ENCODE measurements around the gene HDAC7. TPM values are rescaled to one million over a fixed set of nuclear protein-coding genes. Genes with fewer than 3 reads are reported as not detected.

The HDAC7 gene
- total RNA-seq, 3 donors from 2014 or later (not counting 1 experiment from before 2014, with no cell fraction given): 141 to 235 (median 147) TPM

GRCh38 chr12:47783821-47784819 is 35.6 kb downstream of the HDAC7 start:
- H3K4me1 ChIP-seq (ENCODE audit: control insufficient read depth, insufficient read depth, low read length): peaks cover 7% of the 10 kb centered on the region
- no peaks in the 10 kb centered on the region for H3K9me3 ChIP-seq (ENCODE audit: control insufficient read depth, insufficient read depth, low read length)
- H3K36me3 ChIP-seq (ENCODE audit: control insufficient read depth, insufficient read depth, low read length): peaks cover 69% of the 10 kb centered on the region
- WGBS (ENCODE audit: insufficient coverage): 97% methylated on average over 20 of the region's 20 CpGs
- no peaks in the 10 kb centered on the region for H3K27me3 Mint-ChIP-seq (ENCODE audit: low read depth in 2 of 2)
- intact Hi-C loops (cut with micrococcal nuclease): no loop called here
- no peaks in the 10 kb centered on the region for H3K9me3 Mint-ChIP-seq
- no peaks in the 10 kb centered on the region for H3K27me3 ChIP-seq (ENCODE audit: control insufficient read depth, insufficient read depth, low read length)
- no peak for DNase-seq
- no peak overlapping the region for H3K4me3 Mint-ChIP-seq
- H3K4me3 ChIP-seq (ENCODE audit: low read length): no peak overlapping the region
- no peak for ATAC-seq
- peaks cover 14% of the 10 kb centered on the region for H3K36me3 Mint-ChIP-seq
- TF ChIP-seq CTCF (IDR thresholded peaks at IDR 0.05): no peak
- H3K27ac Mint-ChIP-seq: peak overlapping the region in 1 of 2 donors; percentile 34
- H3K4me1 Mint-ChIP-seq: peaks cover 4 to 17% of the 10 kb centered on the region in 2 donors
- H3K27ac ChIP-seq (ENCODE audit: low read length): no peak overlapping the region

GRCh38 chr12:47783024-47783755 is 36.5 kb downstream of the HDAC7 start:
- ATAC-seq (no peak), DNase-seq (no peak)
- H3K36me3 ChIP-seq (ENCODE audit: control insufficient read depth, insufficient read depth, low read length): peaks cover 60% of the 10 kb centered on the region
- H3K4me3 Mint-ChIP-seq: no peak overlapping the region
- no peak overlapping the region for H3K27ac ChIP-seq (ENCODE audit: low read length)
- H3K36me3 Mint-ChIP-seq: peaks cover 6% of the 10 kb centered on the region
- TF ChIP-seq CTCF (IDR thresholded peaks at IDR 0.05): no peak
- H3K4me1 ChIP-seq (ENCODE audit: control insufficient read depth, insufficient read depth, low read length): peaks cover 12% of the 10 kb centered on the region
- H3K9me3 Mint-ChIP-seq: no peaks in the 10 kb centered on the region
- no peaks in the 10 kb centered on the region for H3K27me3 Mint-ChIP-seq (ENCODE audit: low read depth in 2 of 2)
- intact Hi-C loops (cut with micrococcal nuclease): no loop called here
- WGBS (ENCODE audit: insufficient coverage): 94% methylated on average over 17 of the region's 17 CpGs
- H3K27ac Mint-ChIP-seq: peak overlapping the region in 1 of 2 donors; percentile 75
- peaks cover 7 to 19% of the 10 kb centered on the region in 2 donors for H3K4me1 Mint-ChIP-seq
- no peak overlapping the region for H3K4me3 ChIP-seq (ENCODE audit: low read length)
- no peaks in the 10 kb centered on the region for H3K27me3 ChIP-seq (ENCODE audit: control insufficient read depth, insufficient read depth, low read length)
- no peaks in the 10 kb centered on the region for H3K9me3 ChIP-seq (ENCODE audit: control insufficient read depth, insufficient read depth, low read length)

GRCh38 chr12:47782372-47782770 is 37.3 kb downstream of the HDAC7 start:
- no peak overlapping the region for H3K27ac ChIP-seq (ENCODE audit: low read length)
- no peak for TF ChIP-seq CTCF (IDR thresholded peaks at IDR 0.05)
- 75% methylated on average over 8 of the region's 8 CpGs for WGBS (ENCODE audit: insufficient coverage)

More at GRCh38 chr12:47782372-47782770, 37.3 kb downstream of the HDAC7 start:
- ATAC-seq (no peak), DNase-seq (no peak)
- Histone ChIP-seq H3K4me1 (ENCODE audit: control insufficient read depth, insufficient read depth, low read length) (peaks cover 15% of the 10 kb centered on the region), H3K36me3 (ENCODE audit: control insufficient read depth, insufficient read depth, low read length) (peaks cover 51% of the 10 kb centered on the region), H3K9me3 (ENCODE audit: control insufficient read depth, insufficient read depth, low read length) (no peaks in the 10 kb centered on the region), H3K27me3 (ENCODE audit: control insufficient read depth, insufficient read depth, low read length) (no peaks in the 10 kb centered on the region), H3K4me3 (ENCODE audit: low read length) (no peak overlapping the region)
- Mint-ChIP-seq H3K27ac (peak overlapping the region; percentile 75 to 81), H3K36me3 (no peaks in the 10 kb centered on the region), H3K27me3 (ENCODE audit: low read depth in 2 of 2) (no peaks in the 10 kb centered on the region), H3K4me1 (peaks cover 7 to 27% of the 10 kb centered on the region in 2 donors), H3K9me3 (no peaks in the 10 kb centered on the region), H3K4me3 (no peak overlapping the region)
- intact Hi-C loops (cut with micrococcal nuclease): no loop called here

Data from natural killer cell (primary cell).